SKM-1 treated with dmso at 0.1 percent for 144 hours (cell line): ENCODE measurements around the gene KCNK10.
"Not testable (repeated sequence)": the region's sequence is repeated elsewhere in the genome, so short reads cannot be mapped to it uniquely, and the experiment has no call there.

Experiments used
- DNase-seq: peaks from one replicate; lab custom pipeline; 2025; ENCODE audit not compliant: unreplicated experiment; lab: John Stamatoyannopoulos, UW

The KCNK10 gene

DNA sequence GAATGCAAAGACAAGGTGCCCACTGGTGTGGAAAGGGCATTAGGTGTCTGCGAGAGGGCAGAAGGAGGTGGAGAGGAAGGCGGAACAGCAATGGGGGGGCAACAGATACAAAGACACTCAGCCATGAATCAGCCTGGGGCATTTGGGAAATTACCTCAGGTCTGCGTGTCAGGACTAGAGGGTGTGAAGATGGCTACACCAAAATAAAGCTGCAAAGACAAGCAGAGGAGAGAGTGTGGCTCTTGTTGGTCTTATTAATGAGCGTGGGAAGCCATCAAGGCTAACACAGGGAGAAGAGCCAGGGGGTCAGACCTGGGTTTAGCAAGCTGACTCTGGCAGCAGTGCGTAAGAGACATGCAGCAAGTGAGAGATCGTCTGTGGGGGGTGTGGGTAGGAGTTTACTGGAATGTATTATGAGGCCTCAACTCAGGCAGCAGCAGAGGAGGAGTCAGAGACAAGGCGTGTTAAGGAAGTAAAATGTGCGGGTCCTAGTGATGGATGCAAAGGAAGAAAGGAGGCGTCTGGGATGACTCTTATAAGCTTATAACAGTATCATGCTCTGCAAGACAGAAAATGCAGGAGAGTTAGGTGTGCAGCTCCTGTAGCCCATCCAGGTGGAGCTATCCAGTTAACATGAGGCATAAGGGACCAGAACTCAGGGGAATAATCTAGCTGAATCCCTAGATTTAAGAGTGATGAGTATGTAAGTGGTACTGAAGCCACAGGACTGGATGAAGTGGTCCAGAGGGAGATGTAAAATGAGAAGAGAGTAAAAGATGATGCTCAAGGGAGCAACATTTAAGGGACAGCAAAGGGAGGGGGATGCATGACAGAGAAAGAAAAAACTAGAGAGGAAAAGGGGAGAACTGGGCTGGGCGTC, 50.4 kb downstream of the KCNK10 start:
- DNase-seq: no peak

DNA sequence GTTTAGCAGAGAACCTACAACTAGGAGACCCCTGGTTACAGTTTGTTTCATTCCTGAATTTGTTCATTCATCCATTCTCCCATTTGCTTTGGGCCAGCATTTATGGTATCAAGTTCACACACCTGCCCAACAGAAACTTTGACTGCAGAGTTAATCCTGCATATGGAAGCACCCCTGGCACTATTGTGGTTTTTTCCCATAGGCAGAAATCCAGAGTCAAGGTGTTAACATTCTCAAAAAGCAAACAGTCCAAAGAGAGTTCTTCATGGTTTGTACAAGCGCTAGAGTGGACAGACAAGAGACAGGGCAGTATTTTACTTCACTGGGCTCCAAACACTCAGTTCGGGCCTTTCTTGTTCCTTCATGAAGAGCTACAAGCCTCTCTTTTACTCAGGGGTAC, 51.9 kb downstream of the KCNK10 start:
- DNase-seq: no peak

DNA sequence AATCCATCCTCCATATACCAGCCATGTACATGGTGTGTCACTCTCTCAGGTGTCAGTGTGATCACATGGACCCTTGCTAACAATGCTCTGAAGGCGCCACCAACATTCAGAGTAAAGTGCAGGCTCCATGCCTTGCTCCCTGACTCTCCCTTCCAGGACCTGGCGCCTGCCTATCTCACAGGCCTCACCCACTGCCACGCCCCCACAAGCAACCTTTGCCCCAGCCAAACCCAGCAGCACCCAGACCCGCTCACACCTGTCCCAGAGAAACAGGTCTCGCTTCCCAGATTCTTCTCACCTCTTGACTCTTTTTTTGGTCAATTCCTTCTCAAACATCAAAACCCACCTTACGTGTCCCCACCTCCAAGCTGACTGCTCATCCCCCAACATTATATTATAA, 52.3 kb downstream of the KCNK10 start:
- no peak for DNase-seq

DNA sequence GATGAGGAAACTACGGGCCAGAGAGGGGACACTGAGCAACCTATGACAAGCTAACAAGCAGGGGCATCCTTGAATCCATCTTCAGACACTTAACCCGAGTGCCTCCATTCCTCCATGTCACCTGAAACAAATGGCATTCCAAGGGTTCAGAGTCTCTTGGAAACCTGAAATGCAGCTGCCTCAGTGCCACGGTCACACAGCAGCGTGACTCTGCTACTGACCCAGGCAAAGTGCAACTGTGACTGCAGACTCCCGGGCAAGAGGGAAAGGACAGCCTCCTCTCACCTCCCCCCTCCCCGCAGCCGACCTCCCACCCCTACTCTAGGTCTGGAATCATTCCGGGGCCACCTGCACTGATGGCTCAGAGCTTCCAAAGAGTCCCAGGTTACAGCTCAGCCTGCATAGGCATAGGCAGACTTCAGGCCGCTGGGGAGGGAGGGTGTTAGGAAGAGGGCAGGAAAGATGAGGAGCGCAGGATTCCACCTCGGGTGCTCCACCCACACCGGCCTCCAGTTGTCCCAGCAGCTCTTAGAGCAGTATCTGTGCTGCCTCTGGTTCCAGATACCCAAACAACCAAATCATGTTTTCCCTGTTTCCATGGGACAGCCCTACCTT, 53.2 kb downstream of the KCNK10 start:
- DNase-seq: no peak

DNA sequence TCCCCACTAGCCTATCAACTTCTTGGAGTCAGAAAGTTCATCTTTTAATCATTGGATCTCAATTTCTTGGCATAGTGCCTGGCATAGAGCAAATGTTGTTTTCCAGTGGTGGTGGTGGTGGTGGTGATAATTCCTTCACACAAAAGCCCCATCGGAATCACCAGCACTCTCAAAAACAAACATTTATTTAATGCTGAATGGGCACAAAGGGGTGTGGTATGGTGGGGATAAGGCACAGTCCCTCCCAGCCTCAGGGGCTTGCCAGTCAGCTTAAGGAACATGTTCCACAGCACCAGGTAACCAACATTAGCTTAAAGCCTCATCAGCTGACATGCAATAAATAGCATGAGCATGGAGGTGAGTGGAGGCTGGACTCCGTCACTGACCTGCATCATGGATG, 56.6 kb downstream of the KCNK10 start:
- DNase-seq: no peak

DNA sequence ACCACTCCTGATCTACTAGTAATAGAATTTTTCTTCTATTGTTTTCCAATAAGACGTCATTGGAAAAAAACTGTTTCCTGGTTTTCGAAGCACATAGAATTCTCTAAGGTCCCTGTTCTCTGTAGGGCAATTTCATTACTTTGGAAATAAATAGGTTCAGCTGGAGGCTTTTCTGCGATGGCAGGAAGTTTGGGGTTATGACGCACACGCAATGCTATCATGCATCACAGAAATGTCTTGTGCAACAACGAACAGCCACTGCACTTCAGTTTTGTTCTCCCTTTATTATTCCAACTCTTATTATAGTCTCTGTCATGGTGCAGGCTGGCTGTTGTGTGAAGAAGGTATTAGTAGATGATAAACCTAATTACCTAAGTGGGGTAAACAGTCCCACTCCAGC, 59.0 kb downstream of the KCNK10 start:
- no peak for DNase-seq

DNA sequence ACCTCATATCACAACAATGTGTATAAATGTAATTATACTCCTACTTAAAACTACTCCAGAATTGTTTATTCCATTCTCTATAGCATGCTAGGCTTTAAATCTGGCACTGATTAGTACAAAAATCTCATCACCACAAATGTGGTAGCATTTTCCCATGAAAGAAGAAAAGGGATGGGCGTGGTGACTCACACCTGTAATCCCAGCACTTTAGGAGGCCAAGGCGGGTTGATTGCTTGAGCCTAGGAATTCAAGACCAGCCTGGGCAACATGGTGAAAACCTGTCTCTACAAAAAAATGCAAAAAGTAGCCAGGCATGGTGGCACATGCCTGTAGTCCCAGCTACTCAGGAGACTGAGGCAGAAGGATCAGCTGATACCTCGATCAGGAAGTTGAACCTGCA, 61.8 kb downstream of the KCNK10 start:
- DNase-seq: not testable (repeated sequence)

DNA sequence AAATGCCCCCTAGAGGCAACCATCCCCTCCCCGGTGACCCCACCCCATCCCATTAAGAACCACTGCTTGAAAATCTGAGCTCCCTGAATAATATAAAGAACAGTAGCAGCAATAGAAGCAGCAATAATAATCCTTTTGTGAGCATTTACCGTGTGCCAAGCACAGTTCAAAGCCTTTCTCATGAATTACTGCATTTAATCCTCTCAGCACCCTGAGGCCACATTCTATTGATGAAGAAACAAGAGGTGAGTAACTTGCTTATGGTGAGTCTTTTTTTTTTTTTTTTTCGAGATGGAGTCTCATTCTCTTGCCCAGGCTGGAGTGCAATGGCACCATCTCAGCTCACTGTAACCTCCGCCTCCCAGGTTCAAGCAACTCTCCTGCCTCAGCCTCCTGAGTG, 65.0 kb downstream of the KCNK10 start:
- DNase-seq: no peak

DNA sequence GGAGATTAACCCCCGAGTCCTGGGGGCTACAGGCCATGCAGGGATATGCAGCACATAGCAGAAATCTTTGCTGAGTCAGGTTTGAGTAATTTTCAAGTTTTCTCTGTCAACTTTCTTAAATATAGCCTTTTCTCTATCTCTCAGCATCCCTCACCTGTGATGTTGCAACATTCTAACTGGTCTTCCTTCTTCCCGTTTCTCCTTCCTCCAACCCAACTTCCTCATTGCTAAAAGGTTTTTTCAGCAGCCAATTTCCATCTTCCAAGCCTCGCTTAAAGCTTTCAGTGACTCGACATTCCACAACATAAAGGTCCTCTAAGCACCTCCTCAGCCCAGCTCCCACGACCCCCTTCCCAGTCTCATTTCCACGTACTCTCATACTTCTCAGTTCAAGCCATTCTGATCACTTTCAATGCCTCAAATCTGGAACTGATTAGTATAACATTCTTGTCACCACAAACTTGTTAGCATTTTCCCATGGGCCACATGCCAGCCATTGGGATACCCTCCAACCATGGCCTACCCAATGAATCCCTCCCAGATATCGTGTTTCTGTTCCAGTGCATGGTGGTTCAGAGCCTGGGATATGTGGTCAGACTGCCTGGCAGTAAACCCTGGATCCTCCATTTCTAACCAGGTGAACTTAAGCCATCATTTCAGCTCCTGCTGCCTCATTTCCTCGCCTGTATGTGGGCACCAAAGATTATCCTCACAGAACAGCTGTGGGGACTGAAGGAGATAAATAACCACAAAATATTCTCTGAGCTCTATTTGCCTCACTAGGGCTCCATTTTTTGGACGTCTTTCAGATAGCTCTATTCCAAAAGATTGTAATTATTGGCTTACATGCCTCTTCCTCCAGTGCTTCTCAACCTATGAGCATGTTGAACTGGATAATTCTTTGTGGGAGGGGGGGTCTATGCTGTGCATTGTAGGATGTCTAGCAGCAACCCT, 65.8 kb downstream of the KCNK10 start:
- peak; percentile 8 for DNase-seq

DNA sequence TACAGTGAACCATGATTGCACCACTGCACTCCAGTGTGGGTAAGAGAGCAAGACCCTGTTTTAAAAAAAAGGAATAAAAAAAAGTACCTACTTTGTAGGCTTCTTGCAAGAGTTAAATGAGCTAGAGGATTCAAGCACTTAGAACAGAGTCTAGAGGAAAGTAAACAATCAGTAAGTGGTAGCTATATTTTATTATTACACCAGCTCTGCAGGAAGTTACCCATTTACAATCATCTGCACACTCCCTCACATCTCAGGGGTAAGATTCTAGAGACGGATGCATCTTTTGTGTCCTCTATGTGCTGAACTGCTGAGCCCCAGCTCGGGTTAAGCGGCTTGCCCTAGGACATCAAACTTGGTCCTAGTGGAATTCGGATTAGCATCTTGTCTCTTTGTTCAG, 67.3 kb downstream of the KCNK10 start:
- DNase-seq: no peak

DNA sequence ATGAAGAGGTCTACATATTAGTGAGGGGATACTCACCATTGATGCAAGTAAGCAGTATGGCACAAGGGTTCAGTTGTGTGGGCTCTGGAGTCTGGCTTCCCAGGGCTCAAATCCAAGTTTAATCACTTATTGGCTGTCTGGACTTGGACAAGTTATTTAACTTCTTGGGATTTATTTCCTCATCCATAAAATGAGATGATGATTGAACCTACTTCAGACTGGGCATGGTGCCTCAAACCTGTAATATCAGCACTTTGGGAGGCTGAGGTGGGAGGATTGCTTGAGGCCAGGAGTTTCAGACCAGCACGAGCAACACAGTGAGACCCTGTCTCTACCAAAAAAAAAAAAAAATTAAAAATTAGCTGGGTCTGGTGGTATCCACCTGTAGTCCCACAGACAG, 67.9 kb downstream of the KCNK10 start:
- DNase-seq: no peak

DNA sequence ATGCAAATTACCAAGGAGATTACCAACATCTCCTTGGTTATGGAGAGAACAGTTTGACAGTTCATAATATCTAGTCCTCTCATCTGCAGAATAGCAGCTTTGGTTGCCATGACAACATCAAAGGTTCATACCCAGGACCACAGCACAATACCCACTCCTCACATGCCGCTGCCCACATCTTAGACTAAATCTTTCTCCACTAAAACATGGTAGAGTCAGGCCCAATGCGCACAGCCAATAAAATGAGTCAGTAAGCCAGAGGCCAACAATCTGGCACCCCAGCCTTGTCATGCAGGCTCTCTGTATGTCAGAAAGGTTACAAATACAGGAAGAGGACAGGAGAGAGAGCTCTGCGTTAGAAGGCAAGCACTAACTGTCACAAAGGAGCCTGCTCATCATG, 70.6 kb downstream of the KCNK10 start:
- DNase-seq: no peak

DNA sequence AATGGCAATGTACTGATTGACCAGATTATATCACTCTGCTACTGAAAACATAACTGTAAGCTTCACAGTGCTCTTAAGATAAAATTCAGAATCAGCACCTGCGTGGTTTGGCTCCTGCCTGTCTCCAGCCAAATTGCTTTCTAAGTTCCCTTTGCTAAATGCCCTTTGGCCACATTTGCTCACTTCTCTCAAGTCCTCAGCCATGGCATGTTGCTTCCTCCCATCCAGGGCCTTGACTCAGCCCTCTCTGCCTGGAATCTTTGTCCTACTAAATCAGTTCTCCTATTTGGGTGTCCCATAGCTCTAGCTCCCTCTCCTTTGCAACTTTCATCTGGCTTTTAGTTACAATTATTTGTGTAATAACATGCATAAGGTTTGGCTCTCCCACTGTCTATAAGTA, 71.4 kb downstream of the KCNK10 start:
- DNase-seq: no peak

DNA sequence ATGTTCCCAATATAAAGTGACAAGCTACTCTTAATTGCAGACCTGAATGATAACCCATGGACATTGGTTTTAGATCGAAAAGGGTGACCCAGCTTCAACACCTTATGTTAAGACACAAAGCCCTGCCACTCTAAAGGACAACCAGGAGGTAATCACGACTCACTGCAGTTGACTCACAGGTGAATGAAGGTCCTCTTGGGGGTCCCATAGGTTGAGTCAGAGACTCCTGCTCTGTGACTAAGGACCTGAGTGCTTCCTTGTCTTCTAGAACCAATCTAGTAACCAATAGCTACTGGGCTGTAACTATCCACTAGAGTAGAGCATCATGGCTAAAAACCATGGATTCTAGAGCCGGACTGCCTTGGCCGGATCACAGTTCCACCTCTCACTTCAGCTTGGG, 73.8 kb downstream of the KCNK10 start:
- no peak for DNase-seq

DNA sequence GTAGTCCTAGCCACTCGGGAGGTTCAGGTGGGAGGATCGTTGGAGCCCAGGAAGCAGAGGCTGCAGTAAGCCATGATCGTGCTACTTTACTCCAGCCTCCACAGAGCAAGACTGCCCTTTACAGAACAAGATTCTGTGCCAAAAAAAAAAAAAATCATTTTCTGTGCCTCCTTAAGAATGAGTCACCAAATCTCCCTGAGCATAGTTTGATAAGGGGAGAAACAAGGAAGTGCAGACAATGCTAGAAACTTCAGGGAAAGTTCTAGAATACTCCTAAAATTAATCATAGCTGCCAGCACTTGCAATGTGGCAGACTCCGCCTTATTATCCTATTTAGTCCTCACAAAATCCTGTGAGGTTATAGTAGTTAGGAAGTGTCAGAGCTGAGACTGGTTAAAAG, 74.5 kb downstream of the KCNK10 start:
- DNase-seq: no peak

DNA sequence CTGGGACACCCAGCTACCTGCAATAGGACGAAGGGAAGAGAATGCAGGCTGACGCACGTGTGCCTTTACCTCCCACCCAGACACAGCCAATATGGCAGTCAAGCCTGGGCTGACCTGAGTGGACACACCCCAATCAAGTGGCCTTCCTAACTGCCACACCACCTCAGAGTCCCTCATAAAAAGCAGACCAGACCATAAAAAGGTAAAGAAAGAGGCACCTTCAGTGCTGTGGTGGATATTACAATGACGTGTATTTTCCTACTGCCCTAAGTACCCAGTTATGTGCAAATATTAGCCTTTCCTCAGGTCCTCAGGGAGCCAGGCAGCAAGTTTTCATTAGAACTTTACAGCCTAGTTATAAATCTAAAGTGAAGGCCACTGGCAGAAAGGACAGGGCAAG, 75.8 kb downstream of the KCNK10 start:
- DNase-seq: no peak

DNA sequence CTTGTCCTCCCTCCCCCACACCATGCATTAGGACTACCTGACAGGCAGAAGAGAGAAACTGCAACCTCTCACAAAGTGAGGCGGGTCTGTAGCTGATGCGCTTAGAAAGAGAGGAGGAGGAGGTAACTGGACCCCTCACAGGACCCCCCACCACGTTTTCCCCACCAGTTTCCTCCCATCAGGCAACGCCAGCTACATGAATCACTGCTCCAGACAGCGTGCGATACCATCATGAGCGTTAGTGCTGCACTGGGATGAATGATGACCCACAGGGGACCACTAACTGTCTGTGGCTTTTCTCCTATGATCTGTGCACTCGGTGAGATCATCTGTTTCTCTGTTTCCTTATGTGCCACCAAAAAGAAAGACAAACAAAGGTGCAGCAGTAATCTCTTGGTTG, 77.7 kb downstream of the KCNK10 start:
- DNase-seq: no peak

DNA sequence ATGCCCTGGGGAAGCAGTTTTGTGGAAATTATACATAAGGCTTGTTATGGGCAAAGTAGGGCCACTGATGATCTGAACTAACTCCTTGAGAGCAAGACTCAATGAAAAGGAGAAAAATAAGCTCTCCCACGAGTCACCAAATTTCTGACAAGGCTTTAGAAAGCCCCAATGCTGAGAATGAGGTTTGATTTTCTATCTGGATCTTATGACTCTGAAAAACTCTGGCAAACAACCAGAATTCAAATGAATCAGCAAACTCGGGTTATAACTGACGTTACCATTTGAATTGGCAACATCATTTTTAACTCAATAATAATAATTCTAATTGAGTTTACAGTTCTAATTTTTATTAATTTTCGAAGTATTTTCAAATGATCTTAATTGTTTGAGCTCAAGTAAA, 79.1 kb downstream of the KCNK10 start:
- DNase-seq: no peak

DNA sequence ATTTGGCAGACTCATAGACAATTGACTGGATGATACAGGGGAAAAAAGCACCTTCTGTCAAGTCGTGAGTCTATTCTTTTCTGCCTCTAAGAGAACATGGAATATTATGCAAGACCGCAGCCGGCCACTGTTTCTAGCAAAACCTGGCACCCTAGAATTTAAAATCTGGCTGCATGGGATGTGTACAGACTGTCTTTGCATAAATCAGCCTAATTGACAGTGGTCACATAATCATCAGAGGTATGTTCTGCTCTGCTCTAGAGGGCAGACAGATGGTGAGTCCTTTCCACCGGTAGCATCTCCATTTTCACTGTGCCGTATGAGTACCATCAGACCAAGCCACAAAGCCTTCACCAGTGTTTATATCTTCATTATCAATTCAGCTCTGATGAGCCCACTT, 80.6 kb downstream of the KCNK10 start:
- no peak for DNase-seq

DNA sequence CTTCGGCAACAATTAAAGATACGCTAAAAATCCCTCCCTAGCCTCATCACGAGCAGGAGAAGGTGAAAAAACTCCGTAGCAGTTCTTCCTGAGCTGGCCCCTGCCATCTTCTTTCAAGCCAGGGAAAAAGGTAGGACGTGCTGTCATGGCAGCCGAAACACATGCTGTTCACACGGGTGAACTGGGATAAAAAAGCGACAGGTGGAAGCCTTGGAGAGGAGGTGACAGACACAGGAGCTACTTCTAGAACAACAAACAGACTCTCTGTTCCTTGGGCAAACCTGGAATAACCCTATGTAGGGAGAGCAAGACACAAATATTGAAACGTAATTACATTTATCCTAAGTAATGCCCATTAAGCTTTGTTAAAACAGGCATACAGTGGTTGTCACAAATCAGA, 81.3 kb downstream of the KCNK10 start:
- no peak for DNase-seq

DNA sequence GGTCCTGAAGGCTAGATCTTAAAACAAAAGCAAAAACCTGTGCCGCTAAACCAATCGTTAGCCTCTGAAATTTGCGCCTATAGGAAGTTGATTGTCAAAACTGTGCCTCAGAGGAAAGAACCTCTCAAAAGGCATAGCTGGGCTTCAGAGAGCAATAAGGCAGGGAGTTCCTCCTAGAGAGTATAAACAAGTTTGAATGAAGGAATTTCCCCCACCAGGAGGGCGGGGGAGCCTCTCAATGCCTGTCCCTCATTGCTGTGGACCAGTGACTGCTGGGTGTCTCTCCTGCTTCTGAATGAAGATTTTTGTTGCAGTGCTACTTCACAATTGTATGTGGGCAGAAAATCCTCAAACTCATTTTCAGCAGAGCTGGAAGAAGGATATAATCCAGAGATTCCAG, 88.6 kb downstream of the KCNK10 start:
- DNase-seq: no peak

DNA sequence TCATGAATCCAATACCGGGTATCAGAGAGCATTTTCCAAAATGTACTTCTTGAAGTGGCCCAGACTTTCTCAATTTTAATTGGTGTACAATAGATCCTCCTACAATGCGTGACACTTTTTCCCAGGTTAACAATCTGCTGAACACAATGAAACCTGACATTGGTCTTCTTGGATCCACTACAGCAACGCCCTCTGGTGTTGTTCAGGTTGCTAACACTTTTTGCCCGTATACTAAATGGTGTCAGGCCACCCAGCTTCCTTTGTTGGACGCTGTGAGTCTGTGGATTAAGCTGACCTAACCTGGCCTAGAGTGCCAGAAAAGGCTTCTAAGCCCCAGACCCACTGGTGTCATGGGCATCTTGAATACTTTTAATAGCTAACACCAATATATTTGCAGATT, 89.2 kb downstream of the KCNK10 start:
- DNase-seq: no peak
